GM20000 (cell line): ENCODE data around the gene GPR3.
"Not testable (repeated sequence)": the region's sequence is repeated elsewhere in the genome, so short reads cannot be mapped to it uniquely, and the experiment has no call there.

Experiments used
- DNase-seq: peaks from one replicate; pipeline ENCODE4 v3.0.0; 2012; ENCODE audit warnings: low spot score
- TF ChIP-seq, protein P1 (sequence below): IDR thresholded peaks from 2 replicates; pipeline ENCODE4 v1.5.1; 2012; ENCODE audit warnings: mild to moderate bottlenecking, control low read depth; ENCODE audit errors: extremely low read depth, missing control alignments

Gene GPR3

DNA sequence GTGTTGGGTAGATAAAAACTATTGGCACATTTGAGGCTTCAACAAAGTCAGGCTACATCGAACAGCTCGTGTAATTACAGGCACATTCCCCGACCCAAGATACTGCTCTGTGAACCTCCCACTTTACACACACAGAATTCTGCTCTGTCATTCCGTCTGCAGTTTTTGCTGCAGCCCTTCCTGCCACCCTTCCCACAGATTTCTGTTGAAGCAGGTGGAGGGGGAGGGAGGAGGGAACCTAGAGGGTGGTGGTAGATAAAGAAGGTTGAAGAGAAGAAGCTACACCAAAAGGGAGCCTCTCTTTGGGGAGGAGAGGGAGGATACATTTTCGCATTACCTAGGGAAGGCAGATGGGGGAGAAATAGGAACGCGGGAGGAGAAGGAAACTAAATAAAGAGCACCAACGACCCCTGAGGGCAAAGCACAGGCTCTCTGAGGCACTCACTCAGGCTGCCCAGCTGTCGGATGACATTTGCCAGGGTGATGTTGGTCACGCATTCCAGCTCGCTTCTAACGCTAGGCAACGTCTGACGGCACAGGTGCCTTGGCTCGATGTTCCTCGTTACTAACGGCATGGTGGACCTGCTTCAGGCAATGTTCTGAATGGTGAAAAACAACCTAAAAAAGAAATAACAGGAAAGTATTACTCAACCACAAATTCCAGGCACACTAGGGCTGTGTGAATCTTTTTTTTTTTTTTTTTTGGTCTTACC is 36.0 kb downstream of the GPR3 start:
- TF ChIP-seq, protein P1, sequence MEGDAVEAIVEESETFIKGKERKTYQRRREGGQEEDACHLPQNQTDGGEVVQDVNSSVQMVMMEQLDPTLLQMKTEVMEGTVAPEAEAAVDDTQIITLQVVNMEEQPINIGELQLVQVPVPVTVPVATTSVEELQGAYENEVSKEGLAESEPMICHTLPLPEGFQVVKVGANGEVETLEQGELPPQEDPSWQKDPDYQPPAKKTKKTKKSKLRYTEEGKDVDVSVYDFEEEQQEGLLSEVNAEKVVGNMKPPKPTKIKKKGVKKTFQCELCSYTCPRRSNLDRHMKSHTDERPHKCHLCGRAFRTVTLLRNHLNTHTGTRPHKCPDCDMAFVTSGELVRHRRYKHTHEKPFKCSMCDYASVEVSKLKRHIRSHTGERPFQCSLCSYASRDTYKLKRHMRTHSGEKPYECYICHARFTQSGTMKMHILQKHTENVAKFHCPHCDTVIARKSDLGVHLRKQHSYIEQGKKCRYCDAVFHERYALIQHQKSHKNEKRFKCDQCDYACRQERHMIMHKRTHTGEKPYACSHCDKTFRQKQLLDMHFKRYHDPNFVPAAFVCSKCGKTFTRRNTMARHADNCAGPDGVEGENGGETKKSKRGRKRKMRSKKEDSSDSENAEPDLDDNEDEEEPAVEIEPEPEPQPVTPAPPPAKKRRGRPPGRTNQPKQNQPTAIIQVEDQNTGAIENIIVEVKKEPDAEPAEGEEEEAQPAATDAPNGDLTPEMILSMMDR = no peak
- no peak for DNase-seq

DNA sequence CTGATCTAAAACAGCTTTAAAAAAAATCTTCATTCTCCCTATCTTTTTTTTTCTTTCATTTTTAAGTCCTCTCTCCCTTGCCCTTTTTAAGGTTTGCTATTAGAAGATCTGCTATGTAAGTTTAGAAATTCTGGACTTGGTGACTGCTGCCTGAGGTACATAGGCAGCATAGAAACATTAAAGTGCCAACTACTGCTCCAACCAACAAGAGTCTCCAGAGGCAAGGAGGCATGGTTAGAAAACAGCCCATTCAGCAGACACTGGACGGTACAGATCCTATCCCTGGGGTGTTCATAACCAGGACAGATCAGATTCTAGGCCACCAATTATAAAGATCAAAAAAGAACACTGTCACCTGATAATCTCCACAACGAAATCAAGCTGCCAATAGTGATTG is 36.6 kb downstream of the GPR3 start:
- DNase-seq = no peak
- TF ChIP-seq, protein P1 = no peak

DNA sequence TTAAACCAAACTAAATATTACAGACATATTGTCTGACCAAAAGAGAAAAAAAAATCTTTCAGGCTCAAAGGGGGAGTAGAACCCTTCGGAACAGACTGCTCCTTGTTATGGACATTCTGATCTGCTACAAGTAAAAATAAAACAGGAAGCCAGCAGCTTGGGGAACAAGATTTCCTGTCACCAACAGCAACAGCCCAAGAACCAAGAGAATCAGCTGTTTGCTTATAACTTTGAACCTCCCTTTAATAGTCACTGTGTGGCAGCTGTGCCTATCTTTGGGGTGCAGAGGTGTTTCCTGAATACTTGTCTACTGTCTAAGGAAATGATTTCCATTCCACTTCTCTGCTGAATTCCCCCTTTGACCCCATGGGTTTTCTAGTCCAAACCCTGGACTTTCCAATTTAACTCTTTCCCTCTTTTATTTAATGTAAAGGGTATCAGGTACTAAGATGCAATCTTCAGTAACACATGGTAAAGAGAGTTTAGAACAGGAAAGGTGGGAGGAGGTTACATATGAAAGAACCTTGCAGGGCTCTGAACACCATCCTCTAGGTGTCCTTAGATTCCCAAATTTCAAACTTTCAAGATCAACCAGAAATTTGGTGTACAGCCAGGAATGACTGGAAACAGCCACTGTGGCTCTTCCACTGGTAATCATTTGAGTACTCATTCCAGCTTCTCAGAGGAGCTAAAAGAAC is 38.6 kb downstream of the GPR3 start:
- peak; percentile 28 for DNase-seq
- TF ChIP-seq, protein P1 = no peak

DNA sequence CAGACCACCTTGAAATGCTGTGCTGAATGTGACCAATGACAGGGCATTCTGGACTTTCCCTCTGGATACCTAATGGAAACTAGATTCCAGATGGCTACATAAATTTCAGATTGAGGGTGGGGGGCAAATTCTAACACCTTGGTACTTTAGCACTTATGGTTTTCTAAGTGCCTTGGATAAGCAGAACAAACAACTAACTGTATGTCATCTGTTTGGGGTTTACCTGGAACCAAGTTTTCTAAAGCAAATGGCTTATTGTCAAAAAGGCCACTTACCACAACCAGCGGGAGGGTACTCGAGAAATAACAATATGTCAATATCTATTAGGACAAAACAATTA is 39.1 kb downstream of the GPR3 start:
- DNase-seq = no peak
- TF ChIP-seq, protein P1 = no peak

DNA sequence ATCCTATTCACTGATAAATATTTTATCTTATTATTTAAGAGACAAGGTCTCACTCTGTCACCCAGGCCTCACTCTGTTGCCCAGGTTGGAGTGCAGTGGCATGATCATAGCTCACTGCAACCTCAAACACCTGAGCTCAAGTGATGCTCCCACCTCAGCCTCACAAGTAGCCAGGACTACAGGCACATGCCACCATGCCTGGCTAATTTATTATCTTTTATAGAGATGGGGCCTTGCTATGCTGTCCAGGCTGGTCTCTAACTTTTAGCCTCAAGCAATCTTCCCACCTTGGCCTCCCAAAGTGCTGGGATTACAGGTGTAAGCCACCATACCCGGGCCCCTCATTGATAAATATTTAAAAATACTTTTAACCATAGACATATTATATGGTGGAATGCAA is 40.3 kb downstream of the GPR3 start:
- DNase-seq = not testable (repeated sequence)

DNA sequence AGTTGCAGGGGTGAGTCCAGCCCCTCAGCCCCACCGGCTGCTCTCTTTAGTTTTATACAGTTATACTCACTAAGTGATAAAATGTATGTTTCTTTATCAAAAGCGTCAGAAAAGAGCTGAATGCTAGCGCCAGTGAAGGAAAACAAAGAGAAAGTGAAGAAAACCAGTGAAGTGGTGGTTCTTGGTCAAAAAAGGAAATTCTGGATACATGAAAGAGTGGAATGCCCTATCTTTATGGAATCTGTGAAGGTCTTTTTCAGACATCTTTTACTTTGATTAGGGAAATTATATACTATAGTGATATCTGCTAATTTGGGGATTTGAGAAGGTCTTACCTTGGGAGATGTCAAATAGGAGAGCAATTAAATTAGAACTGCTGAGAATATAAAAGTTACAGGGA is 41.3 kb downstream of the GPR3 start:
- TF ChIP-seq, protein P1 = no peak
- DNase-seq = no peak

DNA sequence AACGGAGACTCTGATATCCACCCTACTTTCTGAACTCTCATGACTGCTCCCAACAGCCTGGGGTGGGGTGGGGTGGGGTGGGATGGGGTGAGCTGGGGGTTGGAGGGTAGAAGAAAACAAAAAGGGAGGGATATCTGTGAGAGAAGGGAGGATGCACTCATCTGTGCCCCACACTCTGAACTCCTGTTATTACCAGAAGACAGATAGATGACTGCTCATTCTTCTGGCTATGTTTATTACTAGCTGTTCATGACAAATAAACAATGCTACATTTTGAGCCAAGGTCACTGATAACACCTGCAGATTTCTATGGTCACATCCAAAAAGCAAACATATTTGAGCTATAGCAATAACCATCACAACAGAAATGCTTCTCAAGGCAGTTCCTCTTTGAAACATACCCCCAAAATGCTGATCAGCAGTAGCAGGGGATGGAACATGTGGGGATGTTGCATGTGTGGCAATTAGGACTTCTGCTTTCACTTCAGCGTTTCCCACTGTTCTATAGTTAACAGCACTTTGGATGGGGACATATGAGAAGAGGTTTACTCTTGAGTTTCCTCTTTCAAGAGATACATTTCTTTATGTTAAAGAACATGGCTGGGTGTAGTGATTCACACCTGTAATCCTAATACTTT is 43.3 kb downstream of the GPR3 start:
- TF ChIP-seq, protein P1 = no peak
- DNase-seq = peak; percentile 32
